NCI-H2196 treated with DMSO at 0.1 percent for 48 hours (cell line): ENCODE results near the gene FBXL5.

ENCODE experiments used
- DNase-seq: peaks from one replicate; lab custom pipeline; 2025; ENCODE audit not compliant: unreplicated experiment; lab: John Stamatoyannopoulos, UW

FBXL5 gene

GRCh38 chr4:15676899-15677298 is 21.7 kb upstream of the FBXL5 start:
- no peak for DNase-seq

GRCh38 chr4:15676039-15676438 is 20.9 kb upstream of the FBXL5 start:
- no peak for DNase-seq

- no peak for DNase-seq
Measured at GRCh38 chr4:15675356-15675755, 20.2 kb upstream of the FBXL5 start.

GRCh38 chr4:15674926-15675325 is 19.8 kb upstream of the FBXL5 start:
- DNase-seq, result no peak

GRCh38 chr4:15674046-15674445 is 18.9 kb upstream of the FBXL5 start:
- no peak for DNase-seq

GRCh38 chr4:15673337-15673736 is 18.2 kb upstream of the FBXL5 start:
- no peak for DNase-seq

- DNase-seq, result no peak
Measured at GRCh38 chr4:15672101-15672500, 16.9 kb upstream of the FBXL5 start.

- DNase-seq, result no peak
Measured at GRCh38 chr4:15670576-15670975, 15.4 kb upstream of the FBXL5 start.

GRCh38 chr4:15668566-15669435 is 13.6 kb upstream of the FBXL5 start:
- no peak for DNase-seq

- no peak for DNase-seq
Measured at GRCh38 chr4:15667006-15667405, 11.8 kb upstream of the FBXL5 start.

- DNase-seq, result no peak
Measured at GRCh38 chr4:15665753-15666365, 10.7 kb upstream of the FBXL5 start.

GRCh38 chr4:15659768-15660570 is 4.8 kb upstream of the FBXL5 start:
- no peak for DNase-seq

- no peak for DNase-seq
Measured at GRCh38 chr4:15658781-15659180, 3.6 kb upstream of the FBXL5 start.

- no peak for DNase-seq
Measured at GRCh38 chr4:15658136-15658770, 3.1 kb upstream of the FBXL5 start.

- no peak for DNase-seq
Measured at GRCh38 chr4:15657366-15657765, 2.2 kb upstream of the FBXL5 start.

- DNase-seq, result no peak
Measured at GRCh38 chr4:15656038-15656470, 897 bp upstream of the FBXL5 start.

GRCh38 chr4:15654593-15655222 is 449 bp downstream of the FBXL5 start:
- DNase-seq, result no peak

- no peak for DNase-seq
Measured at GRCh38 chr4:15653864-15654592, 1.1 kb downstream of the FBXL5 start.

GRCh38 chr4:15653420-15653819 is 1.7 kb downstream of the FBXL5 start:
- no peak for DNase-seq

- no peak for DNase-seq
Measured at GRCh38 chr4:15652841-15653240, 2.3 kb downstream of the FBXL5 start.
